K562 (cell line): ENCODE data around the gene MEP1B. TPM values are rescaled to one million over a fixed set of nuclear protein-coding genes. Genes with fewer than 3 reads are reported as not detected.

Source experiments
- ATAC-seq: fragments of 200-7000 bp; cut with Tn5 transposase; 3 replicates; pipeline ENCODE4 v1.9.1; 2020; ENCODE audit warnings: moderate library complexity
- BruUV-seq: library from RNA; stranded (reverse); fragments of 400-500 nt; replicated peaks from 2 replicates; lab custom pipeline; 2021; lab: Mats Ljungman, UMichigan
- CTCF ChIA-PET: fragments of 300-600 bp; formaldehyde crosslinking; extraction: SDS; loops from one replicate; lab custom pipeline; 2021; ENCODE audit warnings: low intra/inter-chr PET ratio; lab: Yijun Ruan, JAX
- POLR2A ChIA-PET: fragments of 300-600, 350-650 bp; sonication (Branson Sonifier 250); formaldehyde crosslinking; extraction: SDS; loops from one replicate; lab custom pipeline; 2021; ENCODE audit warnings: antibody characterized with exemption, inconsistent platforms; lab: Yijun Ruan, JAX
- DNase-seq, 4 experiments: peaks; one replicate each; pipeline versions ENCODE4 v3.0.0 to v3.0.0-alpha.2; 2011 to 2018; ENCODE audit warnings: low spot score in 3 of 4, mixed read lengths in 3 of 4; ENCODE audit errors: extremely low read depth in 1 of 4
- FAIRE-seq: peaks from 2 replicates; lab custom pipeline; 2011; peaks lifted over from hg19 to GRCh38; lab: Jason Lieb, UNC
- H2AFZ ChIP-seq: 2 replicates; pipeline ENCODE4 v1.6.0; 2011; ENCODE audit warnings: low read depth, low read length, control low read depth, inconsistent platforms
- H3K27ac ChIP-seq: fragments of 200-600 bp; 3 replicates; pipeline ENCODE4 v1.8.0; 2011; ENCODE audit warnings: low read depth, mild to moderate bottlenecking, control low read depth, inconsistent platforms, low read length, moderate library complexity, mixed read lengths; ENCODE audit errors: extremely low read depth
- H3K27me3 ChIP-seq, 2 experiments: fragments of 300-600 bp in 1 of 2; 2 replicates in 1 of 2; 3 replicates in 1 of 2; pipeline versions ENCODE4 v1.6.0 to v1.8.0; 2011; ENCODE audit warnings: inconsistent platforms in 2 of 2, low read length in 2 of 2, mild to moderate bottlenecking in 1 of 2, mixed read lengths in 1 of 2, moderate library complexity in 1 of 2; ENCODE audit not compliant: control insufficient read depth in 2 of 2, insufficient read depth in 2 of 2
- H3K36me3 ChIP-seq: fragments of 300-600 bp; 3 replicates; pipeline ENCODE4 v1.8.0; 2011; ENCODE audit warnings: mild to moderate bottlenecking, low read length, inconsistent platforms; ENCODE audit not compliant: control insufficient read depth, insufficient read depth
- H3K4me1 ChIP-seq, 2 experiments: fragments of 200-600 bp in 1 of 2; replicated peaks in 1 of 2; 2 replicates in 1 of 2; 3 replicates in 1 of 2; pipeline versions ENCODE4 v1.5.1 to v1.8.0; 2011; ENCODE audit warnings: inconsistent platforms in 2 of 2, low read length in 2 of 2, mild to moderate bottlenecking in 1 of 2, mixed read lengths in 1 of 2, moderate library complexity in 1 of 2; ENCODE audit not compliant: control insufficient read depth in 2 of 2, insufficient read depth in 2 of 2
- H3K4me2 ChIP-seq: 2 replicates; pipeline ENCODE4 v1.6.1; 2011; ENCODE audit warnings: low read length, control low read depth, inconsistent platforms, mixed read lengths; ENCODE audit not compliant: insufficient read depth
- H3K4me3 ChIP-seq: fragments of 200-600 bp; sonication (generic), shearing (Covaris generic); 2 replicates; pipeline ENCODE4 v1.5.1; 2016; ENCODE audit warnings: control low read depth, inconsistent platforms
- H3K79me2 ChIP-seq: fragments of 200-600 bp; 3 replicates; pipeline ENCODE4 v1.8.0; 2011; ENCODE audit warnings: low read length, inconsistent platforms; ENCODE audit not compliant: control insufficient read depth, insufficient read depth
- H3K9ac ChIP-seq, 2 experiments: 2 replicates each; pipeline versions ENCODE4 v1.6.0 to v1.6.1; 2011; ENCODE audit warnings: low read depth in 2 of 2, low read length in 2 of 2, control low read depth in 1 of 2, inconsistent platforms in 1 of 2, mild to moderate bottlenecking in 1 of 2, mixed read lengths in 1 of 2; ENCODE audit not compliant: insufficient read depth in 1 of 2
- H3K9me1 ChIP-seq: one replicate; pipeline ENCODE4 v1.6.0; 2011; ENCODE audit warnings: inconsistent platforms, mild to moderate bottlenecking, low read length, moderate library complexity; ENCODE audit not compliant: control insufficient read depth, insufficient read depth
- H3K9me3 ChIP-seq: replicated peaks from 2 replicates; pipeline ENCODE4 v1.5.1; 2011; ENCODE audit warnings: low read depth, low read length, inconsistent platforms; ENCODE audit not compliant: control insufficient read depth, insufficient read depth
- H4K20me1 ChIP-seq: replicated peaks from 2 replicates; pipeline ENCODE4 v1.6.1; 2011; ENCODE audit warnings: low read length, inconsistent platforms, mixed read lengths; ENCODE audit not compliant: control insufficient read depth, insufficient read depth
- ARNT ChIP-seq, 2 experiments: fragments of 450-650 bp; IDR thresholded peaks; 2 replicates each; pipeline ENCODE4 v1.6.1; 2016; ENCODE audit warnings: mild to moderate bottlenecking in 1 of 2
- BRD4 ChIP-seq: fragments of 200-600 bp; sonication (generic); IDR thresholded peaks from 2 replicates; pipeline ENCODE4 v1.6.1; 2017; ENCODE audit warnings: inconsistent platforms
- CHD1 ChIP-seq: fragments of 200-600 bp; sonication (generic); IDR thresholded peaks from one replicate; pipeline ENCODE4 v1.6.1; 2012; ENCODE audit warnings: mild to moderate bottlenecking, moderate library complexity, low read length, inconsistent platforms
- CXXC5 ChIP-seq: fragments of 250-450 bp; sonication (Bioruptor Pico); IDR thresholded peaks from 2 replicates; pipeline ENCODE4 v1.8.0; 2022; ENCODE audit warnings: inconsistent platforms, mild to moderate bottlenecking, moderate library complexity
- FOXM1 ChIP-seq, 2 experiments: fragments of 450-650 bp in 1 of 2; sonication (generic) in 1 of 2; formaldehyde crosslinking in 1 of 2; IDR thresholded peaks; 2 replicates each; pipeline versions ENCODE4 v1.6.1 to v1.9.0; 2017 to 2022; ENCODE audit warnings: low read depth in 2 of 2, mild to moderate bottlenecking in 2 of 2, missing genetic modification reagents in 1 of 2, moderate library complexity in 1 of 2
- HBP1 ChIP-seq: fragments of 450-650 bp; formaldehyde crosslinking; IDR thresholded peaks from 2 replicates; pipeline ENCODE4 v1.4.0; 2022; ENCODE audit warnings: missing genetic modification characterization
- HDAC3 ChIP-seq: fragments of 450-650 bp; IDR thresholded peaks from 2 replicates; pipeline ENCODE4 v1.6.1; 2018; ENCODE audit warnings: borderline replicate concordance, mild to moderate bottlenecking, moderate library complexity; ENCODE audit not compliant: partially characterized antibody
- HNRNPUL1 ChIP-seq: fragments of 200-400 bp; formaldehyde crosslinking; IDR thresholded peaks from 2 replicates; pipeline ENCODE4 v1.6.1; 2017; ENCODE audit warnings: low read length
- LCOR ChIP-seq: sonication (generic); formaldehyde crosslinking; IDR thresholded peaks from 2 replicates; pipeline ENCODE4 v1.8.0; 2022; ENCODE audit warnings: mild to moderate bottlenecking, missing genetic modification reagents
- MECOM ChIP-seq: fragments of 250-450 bp; sonication (Bioruptor Pico); IDR thresholded peaks from 2 replicates; pipeline ENCODE4 v1.8.0; 2022; ENCODE audit warnings: inconsistent platforms
- NCOA6 ChIP-seq: fragments of 450-650 bp; IDR thresholded peaks from 2 replicates; pipeline ENCODE4 v1.6.1; 2017; ENCODE audit warnings: mild to moderate bottlenecking
- PTRF ChIP-seq: fragments of 450-650 bp; IDR thresholded peaks from 2 replicates; pipeline ENCODE4 v1.6.1; 2016; ENCODE audit warnings: mild to moderate bottlenecking, missing genetic modification characterization, missing compliant biosample characterization
- RBM25 ChIP-seq: fragments of 200-400 bp; formaldehyde crosslinking; IDR thresholded peaks from 2 replicates; pipeline ENCODE4 v1.6.1; 2018; ENCODE audit warnings: low read length, low read depth, moderate library complexity; ENCODE audit not compliant: severe bottlenecking
- SLC30A9 ChIP-seq: fragments of 250-450 bp; sonication (Bioruptor Pico); IDR thresholded peaks from 2 replicates; pipeline ENCODE4 v1.8.0; 2022; ENCODE audit warnings: mild to moderate bottlenecking, moderate library complexity
- SRSF7 ChIP-seq: fragments of 200-400 bp; formaldehyde crosslinking; optimal IDR thresholded peaks from 2 replicates; pipeline ENCODE3; 2017; ENCODE audit warnings: mild to moderate bottlenecking, low read depth, low read length
- U2AF2 ChIP-seq: fragments of 200-400 bp; formaldehyde crosslinking; optimal IDR thresholded peaks from 2 replicates; pipeline ENCODE3; 2017; ENCODE audit warnings: low read depth, mild to moderate bottlenecking, low read length
- ZFP30 ChIP-seq: fragments of 250-450 bp; sonication (Bioruptor Pico); IDR thresholded peaks from 2 replicates; pipeline ENCODE4 v1.8.0; 2022; ENCODE audit warnings: moderate library complexity, mild to moderate bottlenecking, inconsistent platforms, borderline replicate concordance
- ZNF24 ChIP-seq: fragments of 450-650 bp; IDR thresholded peaks from 2 replicates; pipeline ENCODE4 v1.6.1; 2016
- WGBS: fragments of 100-300 bp; shearing (Covaris generic); methylation state at CpG from one replicate; pipeline ENCODE4 v1.1.6; 2016; ENCODE audit warnings: low coverage, mixed read lengths; ENCODE audit not compliant: insufficient coverage; ENCODE audit errors: missing lambda C conversion rate; 5-methylcytosine and 5-hydroxymethylcytosine counted together
- in situ Hi-C: fragments of 300-500 bp; cut with MboI; formaldehyde crosslinking; loops from 4 replicates; pipeline ENCODE4 v1.15.0; 2018; ENCODE audit warnings: inconsistent platforms, mixed read lengths
- intact Hi-C: fragments of 100-400 bp; cut with micrococcal nuclease; formaldehyde crosslinking; loops from 2 replicates; pipeline ENCODE4 v1.14.2; 2022
- polyA plus RNA-seq, 8 experiments: library from polyadenylated mRNA; depleted of rRNA in 4 of 8; stranded (reverse) in 5 of 8; unstranded in 3 of 8; fragments of >200 nt; fragmentation: Nextera tagmentation in 2 of 8; fragmentation: Illumina TruSeq in 1 of 8; extraction: Ambion mirVana in 2 of 8; extraction: Trizol in 1 of 8; gene quantifications; 2 replicates each; pipeline versions ENCODE4 v1.2.1 to v1.2.3, GENCODE V29; 2011 to 2014; ENCODE audit warnings: inconsistent platforms in 1 of 8, missing spikeins in 1 of 8
- total RNA-seq, 7 experiments: library from RNA; depleted of rRNA in 6 of 7; stranded (reverse); fragments of >200 nt in 6 of 7; fragmentation: Illumina TruSeq in 2 of 7; extraction: Trizol in 2 of 7; gene quantifications; 2 replicates each; pipeline versions ENCODE4 v1.2.1 to v1.2.3, GENCODE V29; 2011 to 2021; ENCODE audit warnings: low replicate concordance in 1 of 7
- TF ChIP-seq, protein P1 (sequence below): fragments of 200-800 bp; sonication (Bioruptor generic); IDR thresholded peaks from 2 replicates; pipeline ENCODE4 v1.6.1; 2017; ENCODE audit warnings: missing genetic modification characterization, missing compliant biosample characterization
- TF ChIP-seq, protein P2 (sequence below): fragments of 450-650 bp; formaldehyde crosslinking; IDR thresholded peaks from 2 replicates; pipeline ENCODE4 v1.4.0; 2020; ENCODE audit warnings: mild to moderate bottlenecking, moderate library complexity

Gene MEP1B
- total and polyA plus RNA-seq, 9 of the 15 experiments (the other 6 are each of a cell fraction or from before 2014, with no cell fraction given): 0.03 to 0.11 TPM; not detected in 7

DNA sequence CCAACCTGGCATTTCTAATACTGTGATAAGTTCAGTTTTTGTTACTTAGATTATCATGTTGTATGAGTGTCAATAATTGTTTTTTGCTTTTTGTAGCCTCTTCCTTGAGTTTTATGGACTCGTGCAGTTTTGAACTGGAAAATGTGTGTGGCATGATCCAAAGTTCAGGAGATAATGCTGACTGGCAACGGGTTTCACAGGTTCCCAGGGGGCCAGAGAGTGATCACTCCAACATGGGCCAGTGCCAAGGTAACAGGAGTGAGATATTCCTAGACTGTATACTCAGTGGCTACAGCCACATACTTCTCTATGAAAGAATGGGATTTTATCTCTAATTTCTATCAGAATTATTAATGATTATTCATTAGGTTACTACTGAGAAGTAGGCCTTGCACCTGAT lies 18.2 kb downstream of the MEP1B start:
- FAIRE-seq (no peak), ATAC-seq (no peak), DNase-seq (no peak)
- H3K4me2 ChIP-seq: no peak overlapping the region
- no peak overlapping the region for H2AFZ ChIP-seq
- no peak overlapping the region for H3K27ac ChIP-seq
- H3K36me3 ChIP-seq: no peaks in the 10 kb centered on the region
- intact Hi-C loops: no loop called here
- H3K9ac ChIP-seq: no peak overlapping the region
- H3K4me1 ChIP-seq: no peaks in the 10 kb centered on the region
- POLR2A ChIA-PET: no interaction called here
- no peaks in the 10 kb centered on the region for H3K9me3 ChIP-seq
- H3K27me3 ChIP-seq: no peaks in the 10 kb centered on the region
- no peak overlapping the region for H3K4me3 ChIP-seq
- TF ChIP-seq HNRNPUL1: no peak
- TF ChIP-seq ZNF24: no peak
- TF ChIP-seq ARNT (IDR thresholded peaks at IDR 0.05): no peak
- no peak for TF ChIP-seq CHD1
- no peak for TF ChIP-seq ZFP30
- TF ChIP-seq, protein P1, sequence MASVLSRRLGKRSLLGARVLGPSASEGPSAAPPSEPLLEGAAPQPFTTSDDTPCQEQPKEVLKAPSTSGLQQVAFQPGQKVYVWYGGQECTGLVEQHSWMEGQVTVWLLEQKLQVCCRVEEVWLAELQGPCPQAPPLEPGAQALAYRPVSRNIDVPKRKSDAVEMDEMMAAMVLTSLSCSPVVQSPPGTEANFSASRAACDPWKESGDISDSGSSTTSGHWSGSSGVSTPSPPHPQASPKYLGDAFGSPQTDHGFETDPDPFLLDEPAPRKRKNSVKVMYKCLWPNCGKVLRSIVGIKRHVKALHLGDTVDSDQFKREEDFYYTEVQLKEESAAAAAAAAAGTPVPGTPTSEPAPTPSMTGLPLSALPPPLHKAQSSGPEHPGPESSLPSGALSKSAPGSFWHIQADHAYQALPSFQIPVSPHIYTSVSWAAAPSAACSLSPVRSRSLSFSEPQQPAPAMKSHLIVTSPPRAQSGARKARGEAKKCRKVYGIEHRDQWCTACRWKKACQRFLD (CRISPR knock-in tag): no peak
- no peak for TF ChIP-seq PTRF
- no peak for TF ChIP-seq SRSF7
- TF ChIP-seq MECOM: no peak
- TF ChIP-seq CXXC5: no peak
- TF ChIP-seq U2AF2: no peak
- TF ChIP-seq SLC30A9: no peak
- TF ChIP-seq NCOA6: no peak
- no peak for TF ChIP-seq RBM25
- no peak for TF ChIP-seq HBP1 (CRISPR knock-in tag)
- TF ChIP-seq BRD4: no peak
- TF ChIP-seq LCOR (CRISPR knock-in tag): no peak
- TF ChIP-seq HDAC3: no peak
- TF ChIP-seq, protein P2, sequence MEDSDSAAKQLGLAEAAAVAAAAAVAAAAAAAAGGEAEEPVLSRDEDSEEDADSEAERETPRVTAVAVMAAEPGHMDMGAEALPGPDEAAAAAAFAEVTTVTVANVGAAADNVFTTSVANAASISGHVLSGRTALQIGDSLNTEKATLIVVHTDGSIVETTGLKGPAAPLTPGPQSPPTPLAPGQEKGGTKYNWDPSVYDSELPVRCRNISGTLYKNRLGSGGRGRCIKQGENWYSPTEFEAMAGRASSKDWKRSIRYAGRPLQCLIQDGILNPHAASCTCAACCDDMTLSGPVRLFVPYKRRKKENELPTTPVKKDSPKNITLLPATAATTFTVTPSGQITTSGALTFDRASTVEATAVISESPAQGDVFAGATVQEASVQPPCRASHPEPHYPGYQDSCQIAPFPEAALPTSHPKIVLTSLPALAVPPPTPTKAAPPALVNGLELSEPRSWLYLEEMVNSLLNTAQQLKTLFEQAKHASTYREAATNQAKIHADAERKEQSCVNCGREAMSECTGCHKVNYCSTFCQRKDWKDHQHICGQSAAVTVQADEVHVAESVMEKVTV (CRISPR knock-in tag): no peak
- no peak for TF ChIP-seq FOXM1 (IDR thresholded peaks at IDR 0.05; ENCODE audit: low read depth)
- no peak for TF ChIP-seq FOXM1 (CRISPR knock-in tag; IDR thresholded peaks at IDR 0.05; ENCODE audit: low read depth)
- TF ChIP-seq, all 486 proteins: peak for 0
- Histone ChIP-seq H4K20me1 (no peaks in the 10 kb centered on the region), H3K9me1 (no peaks in the 10 kb centered on the region), H3K79me2 (no peaks in the 10 kb centered on the region)
- in situ Hi-C loops: no loop called here
- no TSS peak for BruUV-seq
- 3% methylated on average over 2 of the region's 2 CpGs for WGBS
- CTCF ChIA-PET: no interaction called here
